H1 (cell line): ENCODE results near the gene HMGXB3. TPM values are rescaled to one million over a fixed set of nuclear protein-coding genes. Genes with fewer than 3 reads are reported as not detected.

Experiments used
- CTCF ChIA-PET: fragments of 300-600 bp; sonication (Branson Sonifier 250); formaldehyde crosslinking; loops from one replicate; lab custom pipeline; 2021; ENCODE audit not compliant: partially characterized antibody; lab: Charles Lee
- POLR2A ChIA-PET: fragments of 300-600 bp; sonication (Branson Sonifier 250); formaldehyde crosslinking; loops from one replicate; lab custom pipeline; 2021; ENCODE audit warnings: inconsistent platforms; ENCODE audit not compliant: partially characterized antibody; lab: Charles Lee
- DNase-seq, 2 experiments: peaks; one replicate each; pipeline versions ENCODE4 v3.0.0 to v3.0.0-alpha.2; 2010 to 2022; ENCODE audit warnings: low spot score in 2 of 2, low read depth in 1 of 2, mixed read lengths in 1 of 2
- FAIRE-seq: peaks from 2 replicates; lab custom pipeline; 2011; peaks lifted over from hg19 to GRCh38; lab: Jason Lieb, UNC
- H2AFZ ChIP-seq: 2 replicates; pipeline ENCODE4 v1.8.1; 2012; ENCODE audit warnings: low read length, inconsistent platforms
- H2AK5ac ChIP-seq: 2 replicates; pipeline ENCODE4 v1.6.1; 2013; ENCODE audit warnings: low read depth, low read length
- H2BK120ac ChIP-seq: replicated peaks from 2 replicates; pipeline ENCODE3; 2013; ENCODE audit warnings: low read depth, low read length, inconsistent platforms
- H2BK12ac ChIP-seq: 2 replicates; pipeline ENCODE4 v1.6.1; 2013; ENCODE audit warnings: low read depth, low read length
- H2BK15ac ChIP-seq: 2 replicates; pipeline ENCODE4 v1.6.1; 2013; ENCODE audit warnings: low read length
- H2BK20ac ChIP-seq: 2 replicates; pipeline ENCODE4 v1.6.1; 2013; ENCODE audit warnings: low read length
- H2BK5ac ChIP-seq: 2 replicates; pipeline ENCODE4 v1.6.1; 2013; ENCODE audit warnings: low read depth, low read length
- H3K14ac ChIP-seq: 2 replicates; pipeline ENCODE4 v1.6.1; 2013; ENCODE audit warnings: inconsistent platforms; ENCODE audit not compliant: insufficient read length
- H3K18ac ChIP-seq: 2 replicates; pipeline ENCODE4 v1.6.1; 2013; ENCODE audit warnings: low read length; ENCODE audit errors: extremely low read depth
- H3K23ac ChIP-seq: 2 replicates; pipeline ENCODE4 v1.6.1; 2013; ENCODE audit warnings: inconsistent platforms; ENCODE audit not compliant: insufficient read length
- H3K23me2 ChIP-seq: 2 replicates; pipeline ENCODE4 v1.6.1; 2013; ENCODE audit warnings: low read depth, low read length
- H3K27ac ChIP-seq: 2 replicates; pipeline ENCODE4 v1.6.1; 2011; ENCODE audit warnings: low read depth, low read length, inconsistent platforms
- H3K27me3 ChIP-seq, 4 experiments: replicated peaks in 1 of 4; 1 replicate in 1 of 4; 2 replicates in 3 of 4; pipeline versions ENCODE4 v1.6.1 to v1.8.1; 2011 to 2013; ENCODE audit warnings: low read length in 3 of 4, mild to moderate bottlenecking in 3 of 4, inconsistent platforms in 2 of 4, mixed read lengths in 2 of 4, moderate library complexity in 1 of 4; ENCODE audit not compliant: control insufficient read depth in 3 of 4, insufficient read depth in 3 of 4; ENCODE audit errors: extremely low read depth in 1 of 4
- H3K36me3 ChIP-seq, 4 experiments: 2 replicates each; pipeline versions ENCODE4 v1.6.1 to v1.8.1; 2011 to 2013; ENCODE audit warnings: mild to moderate bottlenecking in 4 of 4, low read length in 3 of 4, moderate library complexity in 2 of 4, control low read depth in 1 of 4, inconsistent platforms in 1 of 4; ENCODE audit not compliant: insufficient read depth in 4 of 4, control insufficient read depth in 2 of 4
- H3K4ac ChIP-seq: replicated peaks from 2 replicates; pipeline ENCODE3; 2013; ENCODE audit warnings: low read length, low read depth, mixed read lengths, inconsistent platforms; ENCODE audit not compliant: insufficient read length
- H3K4me1 ChIP-seq, 4 experiments: replicated peaks in 1 of 4; 1 replicate in 1 of 4; 2 replicates in 3 of 4; pipeline versions ENCODE4 v1.6.1 to v1.8.1; 2011 to 2013; ENCODE audit warnings: low read length in 3 of 4, inconsistent platforms in 2 of 4, mixed read lengths in 1 of 4; ENCODE audit not compliant: insufficient read depth in 4 of 4, control insufficient read depth in 3 of 4
- H3K4me2 ChIP-seq, 2 experiments: 2 replicates each; pipeline versions ENCODE4 v1.6.1 to v1.8.1; 2011 to 2013; ENCODE audit warnings: low read depth in 2 of 2, low read length in 2 of 2, control low read depth in 1 of 2, inconsistent platforms in 1 of 2, mild to moderate bottlenecking in 1 of 2; ENCODE audit not compliant: insufficient read depth in 1 of 2
- H3K4me3 ChIP-seq, 4 experiments: fragments of 200-600, 300-600 bp in 1 of 4; sonication (generic), shearing (Covaris generic), sonication (Bioruptor Twin) in 1 of 4; 2 replicates each; pipeline versions ENCODE4 v1.5.1 to v1.8.1; 2011 to 2016; ENCODE audit warnings: low read length in 4 of 4, low read depth in 3 of 4, control low read depth in 2 of 4, inconsistent platforms in 2 of 4, mild to moderate bottlenecking in 2 of 4, mixed read lengths in 1 of 4, moderate library complexity in 1 of 4; ENCODE audit not compliant: insufficient read depth in 2 of 4; ENCODE audit errors: extremely low read depth in 1 of 4
- H3K56ac ChIP-seq: replicated peaks from 2 replicates; pipeline ENCODE3; 2013; ENCODE audit warnings: low read depth, mild to moderate bottlenecking, mixed read lengths, low read length, inconsistent platforms; ENCODE audit not compliant: insufficient read length
- H3K79me1 ChIP-seq: 2 replicates; pipeline ENCODE4 v1.6.1; 2013; ENCODE audit warnings: low read depth, low read length, control low read depth
- H3K79me2 ChIP-seq, 2 experiments: 2 replicates each; pipeline versions ENCODE4 v1.6.1 to v1.8.1; 2012 to 2013; ENCODE audit warnings: low read length in 2 of 2, mild to moderate bottlenecking in 2 of 2, inconsistent platforms in 1 of 2; ENCODE audit not compliant: insufficient read depth in 2 of 2, control insufficient read depth in 1 of 2
- H3K9ac ChIP-seq, 4 experiments: replicated peaks in 1 of 4; 1 replicate in 1 of 4; 2 replicates in 3 of 4; pipeline versions ENCODE4 v1.6.1 to v1.8.1; 2011 to 2013; ENCODE audit warnings: low read depth in 3 of 4, low read length in 3 of 4, control low read depth in 2 of 4, mild to moderate bottlenecking in 2 of 4, moderate library complexity in 2 of 4, inconsistent platforms in 1 of 4; ENCODE audit errors: extremely low read depth in 1 of 4
- H3K9me3 ChIP-seq, 2 experiments: 2 replicates each; pipeline versions ENCODE4 v1.6.1 to v1.8.1; 2012 to 2013; ENCODE audit warnings: mild to moderate bottlenecking in 2 of 2, moderate library complexity in 2 of 2, control low read depth in 1 of 2, inconsistent platforms in 1 of 2, low read depth in 1 of 2, low read length in 1 of 2, mixed read lengths in 1 of 2; ENCODE audit not compliant: insufficient read depth in 2 of 2
- H4K20me1 ChIP-seq, 2 experiments: replicated peaks in 1 of 2; 2 replicates each; pipeline versions ENCODE3 to v1.8.1; 2011 to 2013; ENCODE audit warnings: inconsistent platforms in 2 of 2, low read length in 2 of 2, mild to moderate bottlenecking in 1 of 2; ENCODE audit not compliant: insufficient read depth in 2 of 2, control insufficient read depth in 1 of 2
- H4K5ac ChIP-seq: 2 replicates; pipeline ENCODE4 v1.6.1; 2013; ENCODE audit warnings: low read length, low read depth, mixed read lengths, inconsistent platforms; ENCODE audit not compliant: insufficient read length
- H4K8ac ChIP-seq: 2 replicates; pipeline ENCODE4 v1.8.0; 2013; ENCODE audit warnings: mild to moderate bottlenecking, moderate library complexity, low read length, inconsistent platforms; ENCODE audit not compliant: insufficient read depth; ENCODE audit errors: extremely low read depth
- H4K91ac ChIP-seq: replicated peaks from 2 replicates; pipeline ENCODE3; 2013; ENCODE audit warnings: low read length, mixed read lengths, inconsistent platforms; ENCODE audit not compliant: insufficient read length
- BRCA1 ChIP-seq: IDR thresholded peaks from 2 replicates; pipeline ENCODE4 v1.6.1; 2012; ENCODE audit warnings: low read depth, low read length, improper control_type of control experiment
- HDAC6 ChIP-seq: IDR thresholded peaks from one replicate; pipeline ENCODE4 v1.7.1; 2012; ENCODE audit warnings: low read depth, mild to moderate bottlenecking, inconsistent platforms, low read length, moderate library complexity
- KDM1A ChIP-seq: fragments of 200-600, 300-600 bp; sonication (generic); IDR thresholded peaks from 2 replicates; pipeline ENCODE4 v1.7.1; 2016; ENCODE audit warnings: mild to moderate bottlenecking, low read length, borderline replicate concordance
- SIX5 ChIP-seq: IDR thresholded peaks from 2 replicates; pipeline ENCODE4 v1.6.1; 2011; ENCODE audit warnings: mild to moderate bottlenecking, low read depth, low read length
- TCF12 ChIP-seq: IDR thresholded peaks from 2 replicates; pipeline ENCODE4 v1.6.1; 2011; ENCODE audit warnings: low read depth, mild to moderate bottlenecking, low read length
- USF2 ChIP-seq: IDR thresholded peaks from 2 replicates; pipeline ENCODE4 v1.6.1; 2011; ENCODE audit warnings: low read length, improper control_type of control experiment
- WGBS, 2 experiments: shearing (Covaris generic) in 1 of 2; methylation state at CpG; one replicate each; pipeline versions ENCODE4 v1.1.6 to v1.1.7; 2013 to 2015; ENCODE audit warnings: low lambda C conversion rate in 2 of 2, mixed read lengths in 2 of 2, inconsistent platforms in 1 of 2, low coverage in 1 of 2, missing lambda C conversion rate in 1 of 2; ENCODE audit not compliant: insufficient replicate concordance in 2 of 2, insufficient coverage in 1 of 2, insufficient read length in 1 of 2; ENCODE audit errors: extremely low coverage in 1 of 2, missing lambda C conversion rate in 1 of 2; 5-methylcytosine and 5-hydroxymethylcytosine counted together
- polyA plus RNA-seq, 7 experiments: library from polyadenylated mRNA; depleted of rRNA in 3 of 7; stranded (reverse) in 5 of 7; unstranded in 2 of 7; fragments of >200 nt in 5 of 7; fragments of 200-250 nt in 2 of 7; gene quantifications; 1 replicate in 5 of 7; 2 replicates in 1 of 7; 4 replicates in 1 of 7; pipeline versions ENCODE4 v1.2.1 to v1.2.3, GENCODE V29; 2011 to 2013; ENCODE audit warnings: missing spikeins in 2 of 7, mixed read lengths in 2 of 7
- total RNA-seq: library from RNA; stranded (reverse); fragmentation: NEBNext Ultra II Directional; extraction: Animal tissue kit (Norgen Biotek cat#: 25700); gene quantifications from 2 replicates; pipeline ENCODE4 v1.2.1, GENCODE V29; 2021

The HMGXB3 gene
- total and polyA plus RNA-seq, 2 of the 8 experiments (the other 6 are each of a cell fraction or from before 2014, with no cell fraction given), result 26.8 to 28.0 TPM

GRCh38 chr5:149961186-149961685 is 39.3 kb upstream of the HMGXB3 start:
- H3K9ac ChIP-seq, result peak overlapping the region in 3 of 4 experiments; percentile 25 to 58 (median 38); a peak in 4 of 7 replicates
- FAIRE-seq, result no peak
- POLR2A ChIA-PET, result interaction anchor here (0.7 to 1.3 kb wide), 3 partner anchors 10 to 31 kb away, joined by 3 to 4 read pairs (median 3); no protein-coding TSS in a partner anchor

More at GRCh38 chr5:149961186-149961685, 39.3 kb upstream of the HMGXB3 start:
- Histone ChIP-seq H3K14ac (no peak overlapping the region), H2AFZ (0 out of 2 replicates have a peak overlapping the region, but pooled peaks have one; percentile 5), H3K27me3 (peaks cover 0 to 5% (median 1%) of the 10 kb centered on the region in 4 experiments; a peak in 3 of 7 replicates), H4K20me1 (peaks cover 0 to 2% of the 10 kb centered on the region in 2 experiments), H3K27ac (no peak overlapping the region), H3K4me1 (peaks cover 0 to 8% (median 5%) of the 10 kb centered on the region in 4 experiments; a peak in 4 of 7 replicates), H3K23me2 (peaks cover 9% of the 10 kb centered on the region), H3K4me3 (peak overlapping the region; percentile 72 to 87 (median 80)), H3K9me3 (no peaks in the 10 kb centered on the region), H2BK12ac (no peak overlapping the region), H4K8ac (peak overlapping the region; percentile 59; the same call in 1 of the 2 replicates), H3K18ac (no peak overlapping the region), H3K23ac (no peak overlapping the region), H3K79me2 (no peaks in the 10 kb centered on the region), H4K91ac (peak overlapping the region; percentile 47), H4K5ac (no peak overlapping the region), H2BK5ac (peak overlapping the region; percentile 66; the same call in 1 of the 2 replicates), H2BK20ac (no peak overlapping the region), H3K4me2 (peak overlapping the region; percentile 71 to 95), H2BK120ac (no peak overlapping the region), H3K4ac (no peak overlapping the region), H2AK5ac (no peak overlapping the region), H3K36me3 (no peaks in the 10 kb centered on the region), H3K79me1 (no peaks in the 10 kb centered on the region), H2BK15ac (peak overlapping the region; percentile 29; the same call in 1 of the 2 replicates), H3K56ac (peak overlapping the region; percentile 88)
- 21% methylated on average over 13 of the region's 23 CpGs; no CpG with 5 or more reads in 1 of the 2 experiments for WGBS, 2 experiments
- CTCF ChIA-PET, result interaction anchor here (0.7 to 8.5 kb wide), 26 partner anchors 9 to 322 kb away, joined by 3 to 112 read pairs (median 6); partner anchors contain the start of gene PDE6A
- TF ChIP-seq KDM1A (no peak), TCF12 (no peak), SIX5 (no peak), USF2 (no peak), HDAC6 (no peak), BRCA1 (no peak)
- DNase-seq, result no peak
